ENCODE results near the gene KLHL3.

DNA sequence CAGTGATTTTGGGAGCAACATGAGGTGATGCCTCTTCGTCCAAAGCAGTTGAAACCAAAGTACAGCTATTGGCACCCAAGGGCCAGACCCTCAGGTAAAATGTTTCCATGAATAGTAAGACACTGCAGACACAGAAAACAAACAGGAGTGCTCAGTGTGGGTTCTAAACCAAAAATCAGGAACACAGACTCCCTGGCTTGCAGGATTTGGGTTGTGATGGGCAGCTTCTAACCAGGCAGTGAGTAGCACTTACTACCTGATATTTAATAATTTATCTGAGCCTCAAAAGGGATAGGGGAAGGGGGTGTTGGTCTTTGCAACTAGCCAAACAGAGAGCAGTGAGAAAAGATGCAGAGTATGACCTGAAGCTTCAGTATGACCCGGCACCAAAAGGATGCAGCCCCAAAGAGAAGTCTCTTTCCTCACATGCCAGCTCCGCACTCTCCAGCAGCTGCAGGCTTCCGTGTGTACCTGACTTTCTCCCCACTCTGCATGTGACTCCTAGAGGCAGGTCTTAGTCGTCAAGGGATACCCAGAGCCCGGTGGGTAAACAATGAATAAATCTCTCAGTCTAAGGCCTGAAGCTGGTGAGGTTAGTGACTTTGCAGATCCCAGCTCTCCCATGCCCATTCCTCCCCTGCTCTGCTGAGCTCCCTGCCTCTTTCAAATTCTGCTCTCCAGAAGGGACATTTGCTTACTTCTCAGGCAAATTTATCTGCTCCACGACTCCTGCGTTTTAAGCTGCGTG lies 131.4 kb downstream of the KLHL3 start:
- TF ChIP-seq EP300 (IDR thresholded peaks at IDR 0.05; ENCODE audit: low read length) (no peak), POLR2AphosphoS5 (IDR thresholded peaks at IDR 0.05; ENCODE audit: control insufficient read depth, insufficient read depth, low read depth, low read length) (no peak), FOXK2 (conservative IDR thresholded peaks at IDR 0.05 in 1 of 2, IDR thresholded peaks at IDR 0.05 in 1 of 2; ENCODE audit: low read depth in 2 of 2) (no peak), POLR2A (conservative IDR thresholded peaks at IDR 0.05) (no peak), ZNF282 (CRISPR knock-in tag; IDR thresholded peaks at IDR 0.05) (no peak)
- TF ChIP-seq, protein P1, sequence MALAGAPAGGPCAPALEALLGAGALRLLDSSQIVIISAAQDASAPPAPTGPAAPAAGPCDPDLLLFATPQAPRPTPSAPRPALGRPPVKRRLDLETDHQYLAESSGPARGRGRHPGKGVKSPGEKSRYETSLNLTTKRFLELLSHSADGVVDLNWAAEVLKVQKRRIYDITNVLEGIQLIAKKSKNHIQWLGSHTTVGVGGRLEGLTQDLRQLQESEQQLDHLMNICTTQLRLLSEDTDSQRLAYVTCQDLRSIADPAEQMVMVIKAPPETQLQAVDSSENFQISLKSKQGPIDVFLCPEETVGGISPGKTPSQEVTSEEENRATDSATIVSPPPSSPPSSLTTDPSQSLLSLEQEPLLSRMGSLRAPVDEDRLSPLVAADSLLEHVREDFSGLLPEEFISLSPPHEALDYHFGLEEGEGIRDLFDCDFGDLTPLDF (CRISPR knock-in tag; IDR thresholded peaks at IDR 0.05): no peak
- TF ChIP-seq, protein P2, sequence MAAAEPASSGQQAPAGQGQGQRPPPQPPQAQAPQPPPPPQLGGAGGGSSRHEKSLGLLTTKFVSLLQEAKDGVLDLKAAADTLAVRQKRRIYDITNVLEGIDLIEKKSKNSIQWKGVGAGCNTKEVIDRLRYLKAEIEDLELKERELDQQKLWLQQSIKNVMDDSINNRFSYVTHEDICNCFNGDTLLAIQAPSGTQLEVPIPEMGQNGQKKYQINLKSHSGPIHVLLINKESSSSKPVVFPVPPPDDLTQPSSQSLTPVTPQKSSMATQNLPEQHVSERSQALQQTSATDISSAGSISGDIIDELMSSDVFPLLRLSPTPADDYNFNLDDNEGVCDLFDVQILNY (CRISPR knock-in tag; IDR thresholded peaks at IDR 0.05): no peak
- TF ChIP-seq, protein P3, sequence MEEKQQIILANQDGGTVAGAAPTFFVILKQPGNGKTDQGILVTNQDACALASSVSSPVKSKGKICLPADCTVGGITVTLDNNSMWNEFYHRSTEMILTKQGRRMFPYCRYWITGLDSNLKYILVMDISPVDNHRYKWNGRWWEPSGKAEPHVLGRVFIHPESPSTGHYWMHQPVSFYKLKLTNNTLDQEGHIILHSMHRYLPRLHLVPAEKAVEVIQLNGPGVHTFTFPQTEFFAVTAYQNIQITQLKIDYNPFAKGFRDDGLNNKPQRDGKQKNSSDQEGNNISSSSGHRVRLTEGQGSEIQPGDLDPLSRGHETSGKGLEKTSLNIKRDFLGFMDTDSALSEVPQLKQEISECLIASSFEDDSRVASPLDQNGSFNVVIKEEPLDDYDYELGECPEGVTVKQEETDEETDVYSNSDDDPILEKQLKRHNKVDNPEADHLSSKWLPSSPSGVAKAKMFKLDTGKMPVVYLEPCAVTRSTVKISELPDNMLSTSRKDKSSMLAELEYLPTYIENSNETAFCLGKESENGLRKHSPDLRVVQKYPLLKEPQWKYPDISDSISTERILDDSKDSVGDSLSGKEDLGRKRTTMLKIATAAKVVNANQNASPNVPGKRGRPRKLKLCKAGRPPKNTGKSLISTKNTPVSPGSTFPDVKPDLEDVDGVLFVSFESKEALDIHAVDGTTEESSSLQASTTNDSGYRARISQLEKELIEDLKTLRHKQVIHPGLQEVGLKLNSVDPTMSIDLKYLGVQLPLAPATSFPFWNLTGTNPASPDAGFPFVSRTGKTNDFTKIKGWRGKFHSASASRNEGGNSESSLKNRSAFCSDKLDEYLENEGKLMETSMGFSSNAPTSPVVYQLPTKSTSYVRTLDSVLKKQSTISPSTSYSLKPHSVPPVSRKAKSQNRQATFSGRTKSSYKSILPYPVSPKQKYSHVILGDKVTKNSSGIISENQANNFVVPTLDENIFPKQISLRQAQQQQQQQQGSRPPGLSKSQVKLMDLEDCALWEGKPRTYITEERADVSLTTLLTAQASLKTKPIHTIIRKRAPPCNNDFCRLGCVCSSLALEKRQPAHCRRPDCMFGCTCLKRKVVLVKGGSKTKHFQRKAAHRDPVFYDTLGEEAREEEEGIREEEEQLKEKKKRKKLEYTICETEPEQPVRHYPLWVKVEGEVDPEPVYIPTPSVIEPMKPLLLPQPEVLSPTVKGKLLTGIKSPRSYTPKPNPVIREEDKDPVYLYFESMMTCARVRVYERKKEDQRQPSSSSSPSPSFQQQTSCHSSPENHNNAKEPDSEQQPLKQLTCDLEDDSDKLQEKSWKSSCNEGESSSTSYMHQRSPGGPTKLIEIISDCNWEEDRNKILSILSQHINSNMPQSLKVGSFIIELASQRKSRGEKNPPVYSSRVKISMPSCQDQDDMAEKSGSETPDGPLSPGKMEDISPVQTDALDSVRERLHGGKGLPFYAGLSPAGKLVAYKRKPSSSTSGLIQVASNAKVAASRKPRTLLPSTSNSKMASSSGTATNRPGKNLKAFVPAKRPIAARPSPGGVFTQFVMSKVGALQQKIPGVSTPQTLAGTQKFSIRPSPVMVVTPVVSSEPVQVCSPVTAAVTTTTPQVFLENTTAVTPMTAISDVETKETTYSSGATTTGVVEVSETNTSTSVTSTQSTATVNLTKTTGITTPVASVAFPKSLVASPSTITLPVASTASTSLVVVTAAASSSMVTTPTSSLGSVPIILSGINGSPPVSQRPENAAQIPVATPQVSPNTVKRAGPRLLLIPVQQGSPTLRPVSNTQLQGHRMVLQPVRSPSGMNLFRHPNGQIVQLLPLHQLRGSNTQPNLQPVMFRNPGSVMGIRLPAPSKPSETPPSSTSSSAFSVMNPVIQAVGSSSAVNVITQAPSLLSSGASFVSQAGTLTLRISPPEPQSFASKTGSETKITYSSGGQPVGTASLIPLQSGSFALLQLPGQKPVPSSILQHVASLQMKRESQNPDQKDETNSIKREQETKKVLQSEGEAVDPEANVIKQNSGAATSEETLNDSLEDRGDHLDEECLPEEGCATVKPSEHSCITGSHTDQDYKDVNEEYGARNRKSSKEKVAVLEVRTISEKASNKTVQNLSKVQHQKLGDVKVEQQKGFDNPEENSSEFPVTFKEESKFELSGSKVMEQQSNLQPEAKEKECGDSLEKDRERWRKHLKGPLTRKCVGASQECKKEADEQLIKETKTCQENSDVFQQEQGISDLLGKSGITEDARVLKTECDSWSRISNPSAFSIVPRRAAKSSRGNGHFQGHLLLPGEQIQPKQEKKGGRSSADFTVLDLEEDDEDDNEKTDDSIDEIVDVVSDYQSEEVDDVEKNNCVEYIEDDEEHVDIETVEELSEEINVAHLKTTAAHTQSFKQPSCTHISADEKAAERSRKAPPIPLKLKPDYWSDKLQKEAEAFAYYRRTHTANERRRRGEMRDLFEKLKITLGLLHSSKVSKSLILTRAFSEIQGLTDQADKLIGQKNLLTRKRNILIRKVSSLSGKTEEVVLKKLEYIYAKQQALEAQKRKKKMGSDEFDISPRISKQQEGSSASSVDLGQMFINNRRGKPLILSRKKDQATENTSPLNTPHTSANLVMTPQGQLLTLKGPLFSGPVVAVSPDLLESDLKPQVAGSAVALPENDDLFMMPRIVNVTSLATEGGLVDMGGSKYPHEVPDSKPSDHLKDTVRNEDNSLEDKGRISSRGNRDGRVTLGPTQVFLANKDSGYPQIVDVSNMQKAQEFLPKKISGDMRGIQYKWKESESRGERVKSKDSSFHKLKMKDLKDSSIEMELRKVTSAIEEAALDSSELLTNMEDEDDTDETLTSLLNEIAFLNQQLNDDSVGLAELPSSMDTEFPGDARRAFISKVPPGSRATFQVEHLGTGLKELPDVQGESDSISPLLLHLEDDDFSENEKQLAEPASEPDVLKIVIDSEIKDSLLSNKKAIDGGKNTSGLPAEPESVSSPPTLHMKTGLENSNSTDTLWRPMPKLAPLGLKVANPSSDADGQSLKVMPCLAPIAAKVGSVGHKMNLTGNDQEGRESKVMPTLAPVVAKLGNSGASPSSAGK (IDR thresholded peaks at IDR 0.05): no peak
- TF ChIP-seq, protein P4, sequence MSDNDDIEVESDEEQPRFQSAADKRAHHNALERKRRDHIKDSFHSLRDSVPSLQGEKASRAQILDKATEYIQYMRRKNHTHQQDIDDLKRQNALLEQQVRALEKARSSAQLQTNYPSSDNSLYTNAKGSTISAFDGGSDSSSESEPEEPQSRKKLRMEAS (CRISPR knock-in tag; IDR thresholded peaks at IDR 0.05): no peak
